Activated CD8-positive, alpha-beta T cell treated with anti-CD3 and anti-CD28 coated beads, Interleukin-2, amount 10 ng/mL, durations not matched to agents 7 days and 5 days (primary cell): ENCODE measurements around the gene SMU1. TPM values are rescaled to one million over a fixed set of nuclear protein-coding genes. Genes with fewer than 3 reads are reported as not detected.
"Not testable (repeated sequence)": the region's sequence is repeated elsewhere in the genome, so short reads cannot be mapped to it uniquely, and the experiment has no call there.

ENCODE experiments used
- ATAC-seq: fragments of 150-1000 bp; cut with Tn5 transposase; one replicate; pipeline ENCODE4 v1.10.0; 2021; ENCODE audit warnings: moderate library complexity
- CTCF ChIA-PET: fragments of 350-600 bp; sonication (Branson Sonifier 250); formaldehyde crosslinking; loops from one replicate; lab custom pipeline; 2021; ENCODE audit warnings: antibody characterized with exemption; lab: Charles Lee
- POLR2A ChIA-PET: fragments of 350-600 bp; sonication (Branson Sonifier 250); formaldehyde crosslinking; loops from one replicate; lab custom pipeline; 2021; ENCODE audit warnings: antibody characterized with exemption; lab: Charles Lee
- DNase-seq: peaks from one replicate; pipeline ENCODE4 v3.0.0-alpha.2; 2020
- H3K27ac Mint-ChIP-seq: one replicate; pipeline ENCODE4 v1.8.0; 2021; ENCODE audit warnings: mild to moderate bottlenecking, mixed read lengths
- H3K27me3 Mint-ChIP-seq: one replicate; pipeline ENCODE4 v1.8.0; 2021; ENCODE audit warnings: low read depth, mixed read lengths
- H3K36me3 Mint-ChIP-seq: one replicate; pipeline ENCODE4 v1.8.0; 2021; ENCODE audit warnings: low read depth, mixed read lengths
- H3K4me1 Mint-ChIP-seq: one replicate; pipeline ENCODE4 v1.8.0; 2021; ENCODE audit warnings: low read depth, mixed read lengths
- H3K4me3 Mint-ChIP-seq: one replicate; pipeline ENCODE4 v1.8.0; 2021; ENCODE audit warnings: mild to moderate bottlenecking, mixed read lengths
- H3K9me3 Mint-ChIP-seq: one replicate; pipeline ENCODE4 v1.8.0; 2022; ENCODE audit warnings: mixed read lengths; ENCODE audit not compliant: insufficient read depth
- total RNA-seq, 2 experiments: library from RNA; stranded (reverse); gene quantifications; one replicate each; pipeline ENCODE4 v1.2.3, GENCODE V29; 2021

The SMU1 gene
- total RNA-seq, 2 experiments from 2014 or later, result 21.7 to 22.6 TPM

GRCh38 chr9:33000682-33001055, 75.8 kb downstream of the SMU1 start:
- Mint-ChIP-seq H3K4me3 (peak overlapping the region; percentile 93), H3K27ac (peak overlapping the region; percentile 99), H3K4me1 (peaks cover 32% of the 10 kb centered on the region), H3K36me3 (peaks cover 32% of the 10 kb centered on the region)
- H3K27me3 Mint-ChIP-seq, H3K9me3 Mint-ChIP-seq: not testable (repeated sequence)
- CTCF ChIA-PET, result interaction anchor here (0.9 kb wide), 1 partner anchor 26 kb away, joined by 3 read pairs; no protein-coding TSS in a partner anchor
- POLR2A ChIA-PET, result interaction anchor here (7.4 kb wide), 1 partner anchor 24 kb away, joined by 77 read pairs; the partner anchor contains the start of gene DNAJA1
- peak; percentile 51 for DNase-seq
- ATAC-seq, result peak; percentile 11

- ChIA-PET POLR2A (no interaction called here), CTCF (no interaction called here)
- no peak for DNase-seq
- Mint-ChIP-seq H3K27ac (no peak overlapping the region), H3K4me1 (peaks cover 4% of the 10 kb centered on the region), H3K27me3 (no peaks in the 10 kb centered on the region), H3K9me3 (no peaks in the 10 kb centered on the region), H3K4me3 (no peak overlapping the region), H3K36me3 (peaks cover 34% of the 10 kb centered on the region)
- ATAC-seq, result no peak
Measured at GRCh38 chr9:32992595-32993238, 83.8 kb downstream of the SMU1 start.

- no peak for ATAC-seq
- Mint-ChIP-seq H3K27me3 (no peaks in the 10 kb centered on the region), H3K4me3 (no peak overlapping the region), H3K9me3 (no peaks in the 10 kb centered on the region), H3K36me3 (peaks cover 35% of the 10 kb centered on the region), H3K27ac (no peak overlapping the region), H3K4me1 (no peaks in the 10 kb centered on the region)
- ChIA-PET POLR2A (no interaction called here), CTCF (no interaction called here)
- no peak for DNase-seq
Measured at GRCh38 chr9:32991897-32992594, 84.4 kb downstream of the SMU1 start.

Other genes starting within 250 kb of the SMU1 start
- gene APTX, start 75.0 kb downstream of the SMU1 start, total RNA-seq, result 10 to 100 TPM; 33.1 to 35.9 TPM
- 100 to 1,000 TPM; 158 to 159 TPM for gene DNAJA1, start 51.4 kb downstream of the SMU1 start, total RNA-seq
- 10 to 100 TPM; 27.8 to 28.5 TPM for gene B4GALT1, start 90.7 kb upstream of the SMU1 start, total RNA-seq
- not detected for gene SPINK4, start 163.5 kb upstream of the SMU1 start, total RNA-seq
- 10 to 100 TPM; 95.5 to 96.3 TPM for gene BAG1, start 188.0 kb upstream of the SMU1 start, total RNA-seq
- 10 to 100 TPM; 83.0 to 85.5 TPM for gene CHMP5, start 188.4 kb upstream of the SMU1 start, total RNA-seq
- 10 to 100 TPM; 38.8 to 39.8 TPM for gene NFX1, start 213.8 kb upstream of the SMU1 start, total RNA-seq